GM19372 (cell line): ENCODE results near the gene SGF29.
"Not testable (repeated sequence)": the region's sequence is repeated elsewhere in the genome, so short reads cannot be mapped to it uniquely, and the experiment has no call there.

ENCODE experiments used
- ATAC-seq: cut with Tn5 transposase; IDR thresholded peaks from one replicate; pipeline ENCODE4 v1.9.1; 2021; ENCODE audit warnings: mild to moderate bottlenecking, low read depth, moderate library complexity; ENCODE audit not compliant: unreplicated experiment

The SGF29 gene

GRCh38 chr16:28592511-28592910 lies 38.8 kb downstream of the SGF29 start:
- ATAC-seq = no peak

GRCh38 chr16:28592979-28593553 lies 39.3 kb downstream of the SGF29 start:
- no peak for ATAC-seq

DNA sequence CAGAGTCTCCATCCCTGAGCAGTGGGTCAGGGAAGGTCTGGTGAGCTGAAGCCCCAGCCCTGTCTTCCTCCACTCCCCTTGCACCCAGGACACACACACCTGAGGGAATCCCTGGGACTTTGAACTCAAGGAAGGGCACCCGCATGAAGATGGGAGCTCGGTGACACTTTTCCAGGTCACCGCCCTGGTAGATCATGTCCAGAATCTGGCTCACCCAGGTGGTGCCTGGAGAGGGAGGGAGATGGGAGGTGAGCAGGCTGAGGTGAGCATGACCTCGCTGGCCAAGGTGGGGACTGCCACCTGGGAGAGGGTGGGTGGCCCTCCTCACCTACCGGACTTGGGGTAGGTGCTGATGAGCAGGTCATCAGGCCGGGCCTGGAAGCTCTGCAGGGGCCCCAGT lies 41.7 kb downstream of the SGF29 start:
- ATAC-seq = not testable (repeated sequence)

DNA sequence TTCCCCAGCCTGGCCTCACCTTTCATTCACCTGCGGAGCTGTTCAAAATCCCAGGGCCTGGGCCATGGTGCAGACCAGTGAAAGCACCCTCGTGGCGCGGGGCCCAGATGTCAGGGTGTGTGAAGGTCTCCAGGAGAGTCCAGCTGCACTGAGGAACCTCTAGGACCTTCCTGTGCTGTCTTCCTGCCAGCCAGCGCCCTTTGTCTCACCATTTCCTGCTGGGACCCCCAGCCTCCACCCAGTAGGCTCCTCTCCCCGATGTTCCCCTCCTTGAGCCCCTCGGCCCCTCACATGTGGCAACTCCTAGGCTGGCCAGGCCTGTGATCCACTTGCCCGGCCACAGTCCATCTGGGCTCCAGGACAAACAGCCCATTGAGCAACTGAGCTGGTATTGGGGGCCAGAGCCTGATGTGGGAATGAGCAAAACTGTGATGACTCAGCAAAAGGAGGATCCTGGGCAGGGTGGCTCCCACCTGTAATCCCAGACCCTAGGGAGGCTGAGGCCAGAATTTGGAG lies 42.5 kb downstream of the SGF29 start:
- no peak for ATAC-seq

- ATAC-seq = no peak
These were observed 43.3 kb downstream of the SGF29 start, which contains the start of gene SULT1A2 for GRCh38 chr16:28596840-28597691. Gene SULT1A2, minus strand, starts transcription at chr16:28597050. Its CDS starts 1,120 bp downstream, at chr16:28595930.

DNA sequence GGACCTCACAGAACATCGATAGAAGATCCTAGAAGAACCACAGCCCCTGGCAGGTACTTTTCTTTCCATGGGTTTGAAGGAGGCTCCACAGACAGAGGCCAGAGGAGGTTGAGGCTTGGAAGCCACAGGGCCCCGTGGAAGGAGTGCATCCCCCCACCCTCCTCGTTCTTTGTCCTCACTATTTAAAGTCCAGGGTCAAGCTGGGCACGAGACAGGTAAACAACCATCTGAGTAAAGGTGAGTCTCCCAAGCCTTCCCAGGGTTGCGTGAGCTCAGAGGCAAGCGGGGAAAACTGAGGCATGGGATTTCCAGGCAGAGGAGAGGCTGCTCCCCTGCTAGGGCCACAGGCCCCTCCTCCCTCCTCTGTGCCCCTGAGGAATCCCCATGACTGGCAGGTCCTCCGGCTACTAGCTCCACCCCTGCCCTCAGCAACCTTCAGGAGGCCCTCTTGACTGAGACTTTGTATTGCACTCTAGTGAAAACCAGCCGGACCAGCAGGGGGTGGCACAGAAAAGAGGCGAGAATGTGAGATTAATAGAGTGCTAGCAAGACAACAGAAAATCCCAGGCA lies 44.1 kb downstream of the SGF29 start:
- no peak for ATAC-seq

DNA sequence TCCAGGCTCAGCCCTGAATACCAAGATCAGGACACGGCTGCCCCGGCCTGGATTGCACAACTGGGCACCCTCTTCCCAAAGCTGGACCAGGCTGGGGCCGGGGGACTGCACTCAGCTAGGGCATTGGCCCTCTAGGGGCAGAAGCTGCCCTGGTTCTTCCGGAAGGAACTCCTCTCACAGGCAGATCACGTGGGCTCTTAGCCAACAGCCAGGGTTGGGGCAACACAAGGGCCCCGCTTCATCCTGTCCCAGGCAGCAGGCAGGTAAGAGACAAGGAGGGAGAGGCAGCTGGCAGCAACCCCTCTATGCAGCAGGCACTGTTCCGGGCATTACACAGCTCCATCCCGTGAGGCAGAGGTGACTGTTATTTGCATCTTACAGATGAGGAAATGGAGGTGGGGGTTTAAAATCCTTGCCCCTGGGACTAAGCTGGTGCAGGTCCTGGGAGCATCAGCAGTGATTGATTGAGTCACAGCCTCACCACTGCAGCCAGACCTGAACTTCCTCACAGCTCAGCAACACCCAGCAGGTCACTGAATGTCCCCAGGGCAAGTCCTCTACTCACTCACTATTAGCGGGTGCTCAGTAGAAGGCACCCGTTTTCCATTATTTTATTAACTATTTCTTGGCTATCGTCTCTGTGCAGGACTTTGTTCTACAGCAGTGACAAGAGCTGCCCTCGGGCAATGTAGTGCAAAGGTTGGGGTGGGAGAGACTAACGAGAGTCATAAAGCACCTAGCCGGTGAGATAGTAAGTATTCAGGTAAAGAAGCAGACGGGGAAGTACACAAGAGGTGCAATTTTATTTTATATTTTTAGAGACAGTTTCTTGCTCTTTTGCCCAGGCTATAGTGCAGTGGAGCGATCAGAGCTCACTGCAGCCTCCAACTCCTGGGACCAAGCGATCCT lies 45.9 kb downstream of the SGF29 start:
- ATAC-seq = not testable (repeated sequence)

GRCh38 chr16:28600965-28601364 lies 47.2 kb downstream of the SGF29 start:
- ATAC-seq = not testable (repeated sequence)

GRCh38 chr16:28601589-28601988 lies 47.9 kb downstream of the SGF29 start:
- ATAC-seq = not testable (repeated sequence)

DNA sequence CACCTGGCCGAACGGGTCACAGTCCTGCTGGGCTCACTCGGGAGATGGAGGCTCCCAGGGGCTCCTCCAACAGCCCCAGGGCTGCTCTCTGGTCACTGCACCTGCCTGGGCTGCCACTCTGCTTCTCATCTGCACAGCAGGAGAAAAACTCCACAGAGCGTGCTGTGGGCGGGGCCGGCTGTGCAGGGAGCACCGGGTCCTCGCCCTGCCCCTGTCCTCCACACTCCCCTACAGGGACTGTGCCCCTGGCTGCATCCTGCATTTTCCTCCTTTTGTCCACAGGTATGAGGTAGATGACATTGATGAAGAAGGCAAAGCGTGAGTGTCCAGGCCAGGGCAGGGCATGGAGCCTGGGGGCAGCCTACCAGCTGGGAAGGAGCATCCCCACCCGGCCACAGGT lies 48.3 kb downstream of the SGF29 start:
- ATAC-seq = not testable (repeated sequence)

DNA sequence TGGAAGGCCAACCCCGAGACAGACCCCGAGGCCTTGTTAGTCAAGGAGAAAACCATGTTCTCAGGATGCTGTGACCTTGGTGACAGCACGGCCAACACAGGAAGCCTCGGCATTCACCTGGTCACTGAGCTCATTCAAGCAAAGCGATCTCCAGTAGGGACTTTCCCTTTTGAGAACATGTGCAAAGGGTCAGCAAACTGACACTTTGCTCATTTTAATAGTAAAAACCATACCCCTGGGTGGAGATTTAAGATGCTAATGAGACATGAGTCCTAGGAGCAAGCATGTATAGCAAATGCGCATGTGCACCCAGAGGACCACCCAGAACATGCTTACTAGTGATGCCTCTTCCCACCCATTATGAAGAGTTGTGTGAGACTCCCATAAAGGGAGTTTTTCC lies 48.8 kb downstream of the SGF29 start:
- ATAC-seq = no peak

DNA sequence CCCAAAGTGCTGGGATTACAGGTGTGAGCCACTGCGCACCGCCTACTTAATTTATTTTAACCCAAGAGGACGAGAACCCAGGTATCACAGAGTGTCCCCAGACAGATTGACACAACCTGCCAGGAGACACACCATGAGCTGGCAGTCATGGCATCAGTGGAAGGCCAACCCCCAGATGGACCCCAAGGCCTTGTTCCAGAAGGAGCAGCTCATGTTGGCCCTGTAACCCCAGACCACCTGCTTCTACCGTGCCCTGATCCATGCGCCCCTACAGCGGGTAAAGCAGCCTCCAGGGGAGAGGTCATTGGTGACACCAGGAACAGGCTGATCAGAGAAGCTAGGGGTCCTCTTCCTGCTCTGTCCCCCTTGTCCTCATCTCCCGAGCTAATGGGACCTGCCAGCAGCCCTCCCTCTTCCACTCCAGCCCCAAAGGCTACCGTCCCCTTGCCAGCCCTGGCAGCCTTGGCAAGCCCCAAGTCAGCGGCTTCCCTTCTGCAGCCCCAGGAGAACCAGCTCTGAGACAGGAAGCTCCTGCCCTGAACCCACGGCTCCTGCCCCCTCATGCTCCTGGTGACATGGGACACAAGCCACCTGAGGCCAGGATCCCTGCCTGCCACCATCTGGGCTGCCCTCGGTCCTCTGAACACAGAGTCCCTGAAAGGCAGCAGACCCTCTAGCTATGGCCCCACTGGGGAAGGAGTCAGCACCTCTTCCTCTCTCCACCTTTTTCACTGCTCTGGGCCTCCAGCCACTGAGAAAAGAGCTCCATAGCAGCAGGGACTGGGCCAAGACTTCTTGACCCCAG lies 49.9 kb downstream of the SGF29 start:
- ATAC-seq = no peak

- ATAC-seq = no peak
These were observed 50.5 kb downstream of the SGF29 start for GRCh38 chr16:28604186-28604565.

- ATAC-seq = no peak
These were observed 52.8 kb downstream of the SGF29 start for GRCh38 chr16:28606291-28607115.

GRCh38 chr16:28607116-28607623 lies 53.5 kb downstream of the SGF29 start:
- no peak for ATAC-seq

DNA sequence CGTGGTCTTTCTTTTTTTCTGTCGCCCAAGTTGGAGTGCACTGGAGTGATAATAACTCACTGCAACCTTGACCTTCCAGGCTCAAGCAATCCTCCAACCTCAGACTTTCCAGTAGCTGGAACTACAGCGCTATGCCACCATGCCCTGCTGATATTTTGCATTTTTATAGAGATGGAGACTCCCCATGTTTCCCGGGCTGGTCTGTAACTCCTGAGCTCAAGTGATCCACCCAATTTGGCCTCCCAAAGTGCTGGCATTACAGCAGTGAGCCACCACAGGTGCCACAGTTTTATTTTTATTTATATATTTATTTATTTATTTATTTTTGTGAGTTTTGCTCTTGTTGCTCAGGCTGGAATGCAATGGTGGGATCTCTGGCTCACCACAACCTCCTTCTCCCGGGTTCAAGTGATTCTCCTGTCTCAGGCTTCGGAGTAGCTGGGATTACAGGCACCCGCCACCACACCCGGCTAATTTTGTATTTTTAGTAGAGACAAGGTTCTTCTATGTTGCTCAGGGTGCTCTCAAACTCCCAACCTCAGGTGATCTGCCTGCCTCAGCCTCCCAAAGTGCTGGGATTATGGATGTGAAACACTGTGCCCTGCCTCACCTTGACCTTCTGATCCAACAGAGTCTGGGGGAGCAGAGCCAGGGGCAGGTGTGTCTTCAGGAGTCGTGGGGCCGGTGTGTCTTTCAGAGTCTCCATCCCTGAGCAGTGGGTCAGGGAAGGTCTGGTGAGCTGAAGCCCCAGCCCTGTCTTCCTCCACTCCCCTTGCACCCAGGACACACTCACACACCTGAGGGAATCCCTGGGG lies 54.2 kb downstream of the SGF29 start:
- not testable (repeated sequence) for ATAC-seq

GRCh38 chr16:28608496-28608808 lies 54.7 kb downstream of the SGF29 start:
- not testable (repeated sequence) for ATAC-seq
